HepG2 (cell line): Measurements from ENCODE around the gene C1QTNF1. TPM values are rescaled to one million over a fixed set of nuclear protein-coding genes. Genes with fewer than 3 reads are reported as not detected.
A peak's percentile ranks its signal among the peaks of the same experiment; 100 is the strongest.

Source experiments
- ATAC-seq: fragments of 200-7000 bp; cut with Tn5 transposase; 3 replicates; pipeline ENCODE4 v1.9.1; 2020; ENCODE audit warnings: mild to moderate bottlenecking, moderate library complexity
- BruUV-seq: library from RNA; stranded (reverse); fragments of 400-500 nt; replicated peaks from 2 replicates; lab custom pipeline; 2021; lab: Mats Ljungman, UMichigan
- CTCF ChIA-PET: fragments of 300-600 bp; formaldehyde crosslinking; extraction: SDS; loops from one replicate; lab custom pipeline; 2021; ENCODE audit warnings: low total read pairs, inconsistent platforms, low intra/inter-chr PET ratio; lab: Yijun Ruan, JAX
- POLR2A ChIA-PET: fragments of 350-600 bp; sonication (Branson Sonifier 250); formaldehyde crosslinking; loops from one replicate; lab custom pipeline; 2020; ENCODE audit warnings: antibody characterized with exemption, inconsistent platforms; lab: Yijun Ruan, JAX
- DNase-seq: peaks from one replicate; pipeline ENCODE4 v3.0.0-alpha.2; 2015; ENCODE audit warnings: low spot score
- FAIRE-seq: peaks from 3 replicates; lab custom pipeline; 2011; peaks lifted over from hg19 to GRCh38; lab: Jason Lieb, UNC
- H2AFZ ChIP-seq: one replicate; pipeline ENCODE4 v1.6.1; 2011; ENCODE audit warnings: low read length, inconsistent platforms
- H3K27ac ChIP-seq: fragments of 300-600 bp; 3 replicates; pipeline ENCODE4 v1.8.0; 2011; ENCODE audit warnings: mixed run types, mild to moderate bottlenecking, mixed read lengths, low read length, inconsistent platforms; ENCODE audit not compliant: insufficient read depth; ENCODE audit errors: extremely low read length
- H3K27me3 ChIP-seq, 2 experiments: fragments of 200-600 bp in 1 of 2; 2 replicates in 1 of 2; 3 replicates in 1 of 2; pipeline versions ENCODE4 v1.6.0 to v1.8.0; 2011; ENCODE audit warnings: low read length in 2 of 2, mild to moderate bottlenecking in 2 of 2, moderate library complexity in 2 of 2, inconsistent platforms in 1 of 2; ENCODE audit not compliant: insufficient read depth in 2 of 2, control insufficient read depth in 1 of 2
- H3K36me3 ChIP-seq, 2 experiments: fragments of 200-600 bp in 1 of 2; replicated peaks in 1 of 2; 2 replicates in 1 of 2; 3 replicates in 1 of 2; pipeline versions ENCODE4 v1.5.1 to v1.8.0; 2011; ENCODE audit warnings: low read length in 2 of 2, inconsistent platforms in 1 of 2; ENCODE audit not compliant: insufficient read depth in 2 of 2, control insufficient read depth in 1 of 2
- H3K4me1 ChIP-seq: 2 replicates; pipeline ENCODE4 v1.5.1; 2012; ENCODE audit warnings: low read length, inconsistent platforms; ENCODE audit not compliant: insufficient read depth
- H3K4me2 ChIP-seq: 2 replicates; pipeline ENCODE4 v1.6.0; 2011; ENCODE audit warnings: low read depth, low read length, inconsistent platforms
- H3K4me3 ChIP-seq, 3 experiments: fragments of 200-600 bp in 1 of 3; sonication (generic), shearing (Covaris generic) in 1 of 3; replicated peaks in 1 of 3; 2 replicates each; pipeline ENCODE4 v1.5.1; 2011 to 2016; ENCODE audit warnings: low read length in 3 of 3, inconsistent platforms in 2 of 3, low read depth in 2 of 3, mild to moderate bottlenecking in 2 of 3, control low read depth in 1 of 3, mixed read lengths in 1 of 3; ENCODE audit not compliant: insufficient read depth in 1 of 3
- H3K79me2 ChIP-seq: one replicate; pipeline ENCODE4 v1.6.1; 2011; ENCODE audit warnings: low read length, inconsistent platforms; ENCODE audit not compliant: insufficient read depth
- H3K9ac ChIP-seq: 2 replicates; pipeline ENCODE4 v1.6.0; 2011; ENCODE audit warnings: mild to moderate bottlenecking, low read depth, low read length, inconsistent platforms; ENCODE audit not compliant: insufficient read depth
- H3K9me3 ChIP-seq: 2 replicates; pipeline ENCODE4 v1.5.1; 2012; ENCODE audit warnings: mild to moderate bottlenecking, low read length
- H4K20me1 ChIP-seq: 2 replicates; pipeline ENCODE4 v1.6.0; 2011; ENCODE audit warnings: inconsistent platforms, mild to moderate bottlenecking, low read length, moderate library complexity; ENCODE audit not compliant: insufficient read depth
- ATRX ChIP-seq: sonication (generic); formaldehyde crosslinking; IDR thresholded peaks from 2 replicates; pipeline ENCODE4 v1.4.0; 2020; ENCODE audit warnings: missing genetic modification reagents, borderline replicate concordance
- BHLHE40 ChIP-seq: IDR thresholded peaks from 2 replicates; pipeline ENCODE4 v1.6.1; 2011; ENCODE audit warnings: low read length, improper control_type of control experiment
- DPF2 ChIP-seq: sonication (generic); formaldehyde crosslinking; IDR thresholded peaks from 2 replicates; pipeline ENCODE4 v1.4.0; 2020; ENCODE audit warnings: mild to moderate bottlenecking, low read depth, missing genetic modification reagents, borderline replicate concordance
- NFIB ChIP-seq: sonication (generic); formaldehyde crosslinking; IDR thresholded peaks from 2 replicates; pipeline ENCODE4 v1.9.0; 2021; ENCODE audit warnings: missing genetic modification reagents, mild to moderate bottlenecking, borderline replicate concordance
- ZNF335 ChIP-seq: sonication (generic); formaldehyde crosslinking; IDR thresholded peaks from 2 replicates; pipeline ENCODE4 v1.4.0; 2020; ENCODE audit warnings: missing genetic modification reagents
- ZNF576 ChIP-seq: sonication (generic); formaldehyde crosslinking; IDR thresholded peaks from 2 replicates; pipeline ENCODE4 v1.4.0; 2020; ENCODE audit warnings: mild to moderate bottlenecking, missing genetic modification reagents
- ZNF589 ChIP-seq: sonication (generic); formaldehyde crosslinking; conservative IDR thresholded peaks from 2 replicates; pipeline ENCODE4 v1.8.0; 2022; ENCODE audit warnings: mild to moderate bottlenecking, moderate library complexity, missing genetic modification reagents
- ZNF713 ChIP-seq: sonication (generic); formaldehyde crosslinking; IDR thresholded peaks from 2 replicates; pipeline ENCODE4 v1.4.0; 2020; ENCODE audit warnings: mild to moderate bottlenecking, missing genetic modification reagents
- WGBS: methylation state at CpG from one replicate; pipeline ENCODE4 v1.1.6; 2017; ENCODE audit warnings: low lambda C conversion rate; 5-methylcytosine and 5-hydroxymethylcytosine counted together
- in situ Hi-C: cut with HindIII; loops from 2 replicates; pipeline ENCODE4 v1.10.0; 2017; ENCODE audit warnings: low pct_unique_long_range_greater_than_20kb; ENCODE audit not compliant: extremely low pct_ligation_motif_present
- intact Hi-C: fragments of 100-400 bp; cut with micrococcal nuclease; formaldehyde crosslinking; loops from one replicate; pipeline ENCODE4 v1.10.0; 2022; ENCODE audit not compliant: unreplicated experiment
- polyA plus RNA-seq, 8 experiments: library from polyadenylated mRNA; depleted of rRNA in 3 of 8; stranded (reverse) in 7 of 8; unstranded in 1 of 8; fragments of >200 nt; fragmentation: Illumina TruSeq in 4 of 8; extraction: Trizol in 4 of 8; gene quantifications; 2 replicates each; pipeline versions ENCODE4 v1.2.1 to v1.2.3, GENCODE V29; 2011 to 2016; ENCODE audit warnings: low read depth in 4 of 8, missing spikeins in 1 of 8, mixed read lengths in 1 of 8; ENCODE audit not compliant: insufficient read depth in 1 of 8
- total RNA-seq, 5 experiments: library from RNA; depleted of rRNA; stranded (reverse); fragments of >200 nt; fragmentation: Illumina TruSeq; extraction: Trizol; gene quantifications; 2 replicates each; pipeline ENCODE4 v1.2.3, GENCODE V29; 2016; ENCODE audit warnings: low read depth in 1 of 5
- TF ChIP-seq, protein P1 (sequence below): sonication (generic); formaldehyde crosslinking; conservative IDR thresholded peaks from 2 replicates; pipeline ENCODE4 v1.8.0; 2022; ENCODE audit warnings: missing genetic modification reagents

Gene C1QTNF1
- total and polyA plus RNA-seq, 2 of the 13 experiments (the other 11 are each of a cell fraction or from before 2014, with no cell fraction given), result 0.18 to 0.86 TPM

- in situ Hi-C loops, result loop anchor here (5.0 kb wide), 1 partner anchor 34 kb away; no protein-coding TSS in a partner anchor
- BruUV-seq, result no TSS peak
- no peak overlapping the region for H3K27ac ChIP-seq
These were observed 56.9 kb downstream of the C1QTNF1 start for GRCh38 chr17:79080761-79081290.

GRCh38 chr17:79081571-79082276 is 57.8 kb downstream of the C1QTNF1 start:
- no peaks in the 10 kb centered on the region for H3K9me3 ChIP-seq
- no peak overlapping the region for H3K9ac ChIP-seq
- H3K79me2 ChIP-seq, result no peaks in the 10 kb centered on the region
- ChIA-PET POLR2A (no interaction called here), CTCF (interaction anchor here (1.8 to 2.8 kb wide), 3 partner anchors 16 to 62 kb away, joined by 6 to 23 read pairs (median 22); no protein-coding TSS in a partner anchor)
- intact Hi-C loops (loop anchor here (1.0 kb wide), 2 partner anchors 16 to 35 kb away; no protein-coding TSS in a partner anchor), in situ Hi-C loops (loop anchor here (5.0 kb wide), 1 partner anchor 34 kb away; no protein-coding TSS in a partner anchor)
- H4K20me1 ChIP-seq, result no peaks in the 10 kb centered on the region
- no peak for ATAC-seq
- 92% methylated on average over 18 of the region's 20 CpGs for WGBS
- H3K4me3 ChIP-seq, result no peak overlapping the region
- no TSS peak for BruUV-seq
- TF ChIP-seq NFIB (CRISPR knock-in tag) (0 out of 2 replicates have a peak, but pooled peaks have one; percentile 20), ZNF713 (CRISPR knock-in tag) (no peak), BHLHE40 (no peak)
- TF ChIP-seq, protein P1, sequence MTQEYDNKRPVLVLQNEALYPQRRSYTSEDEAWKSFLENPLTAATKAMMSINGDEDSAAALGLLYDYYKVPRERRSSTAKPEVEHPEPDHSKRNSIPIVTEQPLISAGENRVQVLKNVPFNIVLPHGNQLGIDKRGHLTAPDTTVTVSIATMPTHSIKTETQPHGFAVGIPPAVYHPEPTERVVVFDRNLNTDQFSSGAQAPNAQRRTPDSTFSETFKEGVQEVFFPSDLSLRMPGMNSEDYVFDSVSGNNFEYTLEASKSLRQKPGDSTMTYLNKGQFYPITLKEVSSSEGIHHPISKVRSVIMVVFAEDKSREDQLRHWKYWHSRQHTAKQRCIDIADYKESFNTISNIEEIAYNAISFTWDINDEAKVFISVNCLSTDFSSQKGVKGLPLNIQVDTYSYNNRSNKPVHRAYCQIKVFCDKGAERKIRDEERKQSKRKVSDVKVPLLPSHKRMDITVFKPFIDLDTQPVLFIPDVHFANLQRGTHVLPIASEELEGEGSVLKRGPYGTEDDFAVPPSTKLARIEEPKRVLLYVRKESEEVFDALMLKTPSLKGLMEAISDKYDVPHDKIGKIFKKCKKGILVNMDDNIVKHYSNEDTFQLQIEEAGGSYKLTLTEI (CRISPR knock-in tag), result no peak
- peaks cover 20 to 49% of the 10 kb centered on the region in 2 experiments; a peak in 4 of 5 replicates for H3K36me3 ChIP-seq
- no peak overlapping the region for H3K27ac ChIP-seq
- no peak for FAIRE-seq
- H3K4me1 ChIP-seq, result 0 out of 2 replicates have a peak, but pooled peaks cover under 1% of the 10 kb centered on the region
- no peak overlapping the region for H3K4me2 ChIP-seq
- no peak for DNase-seq
- no peak overlapping the region for H2AFZ ChIP-seq
- H3K27me3 ChIP-seq, result no peaks in the 10 kb centered on the region

More at GRCh38 chr17:79080761-79081290, 56.9 kb downstream of the C1QTNF1 start:
- Histone ChIP-seq H3K27me3 (no peaks in the 10 kb centered on the region), H3K36me3 (peaks cover 20 to 49% of the 10 kb centered on the region in 2 experiments; a peak in 4 of 5 replicates), H3K79me2 (peaks cover 2% of the 10 kb centered on the region), H3K4me1 (peaks cover 9% of the 10 kb centered on the region), H4K20me1 (no peaks in the 10 kb centered on the region), H3K9me3 (no peaks in the 10 kb centered on the region), H2AFZ (no peak overlapping the region), H3K4me3 (no peak overlapping the region), H3K4me2 (no peak overlapping the region)
- ATAC-seq (no peak), FAIRE-seq (no peak), DNase-seq (no peak)
- intact Hi-C loops, result no loop called here
- ChIA-PET POLR2A (no interaction called here), CTCF (no interaction called here)
- 98% methylated on average over 16 of the region's 17 CpGs for WGBS
- TF ChIP-seq ZNF576 (no peak), DPF2 (CRISPR knock-in tag) (no peak), ZNF589 (CRISPR knock-in tag) (no peak), ZNF335 (no peak), ATRX (CRISPR knock-in tag) (no peak)
- TF ChIP-seq, all 625 proteins: peak for 0
- no peak overlapping the region for H3K9ac ChIP-seq
